Measurements from ENCODE around the gene RPN2.

DNA sequence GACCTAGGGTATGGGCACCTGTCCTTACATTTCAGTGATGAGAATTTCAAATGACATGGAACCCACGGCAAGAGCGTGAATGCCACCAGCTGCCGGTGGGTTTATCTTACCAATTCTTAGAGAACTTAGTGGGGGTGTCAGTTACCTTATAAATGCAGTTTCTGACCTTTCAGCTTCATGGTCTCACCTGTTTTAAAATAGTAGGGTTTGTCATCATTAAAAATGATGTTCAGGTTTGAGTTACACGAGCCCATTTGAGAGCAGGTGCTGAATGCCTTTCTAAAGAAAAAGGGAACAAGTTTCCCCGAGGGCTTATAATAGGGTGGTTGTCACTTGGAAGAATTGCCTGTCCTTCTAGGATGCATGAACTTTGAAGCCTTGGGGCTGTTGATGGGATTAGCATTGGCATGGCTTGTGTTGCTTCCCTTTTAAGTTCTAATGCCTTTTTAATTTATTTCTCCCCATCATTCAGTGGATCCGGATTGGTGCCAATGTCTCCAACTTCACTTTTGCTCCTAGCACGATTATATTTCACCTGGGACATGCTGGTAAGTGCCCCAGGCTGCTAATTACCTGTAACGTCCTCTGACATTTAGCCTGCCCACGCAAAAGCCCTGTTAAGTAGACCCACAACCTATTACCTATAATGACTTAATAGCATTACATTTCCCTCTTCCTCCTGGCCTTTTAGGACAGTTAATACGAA, 54.6 kb downstream of the RPN2 start:
- TF ChIP-seq, protein P1, sequence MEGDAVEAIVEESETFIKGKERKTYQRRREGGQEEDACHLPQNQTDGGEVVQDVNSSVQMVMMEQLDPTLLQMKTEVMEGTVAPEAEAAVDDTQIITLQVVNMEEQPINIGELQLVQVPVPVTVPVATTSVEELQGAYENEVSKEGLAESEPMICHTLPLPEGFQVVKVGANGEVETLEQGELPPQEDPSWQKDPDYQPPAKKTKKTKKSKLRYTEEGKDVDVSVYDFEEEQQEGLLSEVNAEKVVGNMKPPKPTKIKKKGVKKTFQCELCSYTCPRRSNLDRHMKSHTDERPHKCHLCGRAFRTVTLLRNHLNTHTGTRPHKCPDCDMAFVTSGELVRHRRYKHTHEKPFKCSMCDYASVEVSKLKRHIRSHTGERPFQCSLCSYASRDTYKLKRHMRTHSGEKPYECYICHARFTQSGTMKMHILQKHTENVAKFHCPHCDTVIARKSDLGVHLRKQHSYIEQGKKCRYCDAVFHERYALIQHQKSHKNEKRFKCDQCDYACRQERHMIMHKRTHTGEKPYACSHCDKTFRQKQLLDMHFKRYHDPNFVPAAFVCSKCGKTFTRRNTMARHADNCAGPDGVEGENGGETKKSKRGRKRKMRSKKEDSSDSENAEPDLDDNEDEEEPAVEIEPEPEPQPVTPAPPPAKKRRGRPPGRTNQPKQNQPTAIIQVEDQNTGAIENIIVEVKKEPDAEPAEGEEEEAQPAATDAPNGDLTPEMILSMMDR (IDR thresholded peaks at IDR 0.05 in 8 of 11, conservative IDR thresholded peaks at IDR 0.05 in 3 of 11): no peak
- TF ChIP-seq POLR2A (IDR thresholded peaks at IDR 0.05) (no peak), POLR2AphosphoS5 (IDR thresholded peaks at IDR 0.05) (no peak)
